Subcutaneous adipose tissue (tissue), 4 donors: ENCODE measurements around the gene TSPAN12. TPM values are rescaled to one million over a fixed set of nuclear protein-coding genes. Genes with fewer than 3 reads are reported as not detected.

Source experiments
- CTCF ChIP-seq: fragments of 450-650 bp; IDR thresholded peaks from one replicate; pipeline ENCODE4 v1.5.1; 2016; ENCODE audit warnings: low read depth, mild to moderate bottlenecking, control low read depth, antibody characterized with exemption, moderate library complexity
- total RNA-seq, 4 donors: library from RNA; depleted of rRNA; stranded (reverse); fragments of >200 nt; gene quantifications; one replicate each; pipeline ENCODE4 v1.1.0, GENCODE V29; 2016

TSPAN12 gene
- total RNA-seq, 4 donors from 2014 or later: 7.0 to 12.1 (median 10.3) TPM

GRCh38 chr7:120792091-120792860 lies 65.7 kb downstream of the TSPAN12 start:
- TF ChIP-seq CTCF: no peak

GRCh38 chr7:120785095-120785494 lies 72.8 kb downstream of the TSPAN12 start:
- no peak for TF ChIP-seq CTCF

- no peak for TF ChIP-seq CTCF
Measured at GRCh38 chr7:120783721-120784120, 74.2 kb downstream of the TSPAN12 start.

GRCh38 chr7:120783273-120783672 lies 74.7 kb downstream of the TSPAN12 start:
- TF ChIP-seq CTCF: no peak

GRCh38 chr7:120780938-120781337 lies 77.0 kb downstream of the TSPAN12 start:
- no peak for TF ChIP-seq CTCF

- TF ChIP-seq CTCF: no peak
Measured at GRCh38 chr7:120775755-120776154, 82.2 kb downstream of the TSPAN12 start.

- no peak for TF ChIP-seq CTCF
Measured at GRCh38 chr7:120774481-120774880, 83.5 kb downstream of the TSPAN12 start.
